ENCODE data around the gene PCDHGA5. TPM values are rescaled to one million over a fixed set of nuclear protein-coding genes. Genes with fewer than 3 reads are reported as not detected.
"Not testable (repeated sequence)": the region's sequence is repeated elsewhere in the genome, so short reads cannot be mapped to it uniquely, and the experiment has no call there.

Gene PCDHGA5
- total RNA-seq, 2 experiments from 2014 or later: 0.08 TPM; not detected in 1

- intact Hi-C loops (cut with DNase I, micrococcal nuclease): loop anchor here (2.0 to 10.0 kb wide), 4 partner anchors 47 to 151 kb away; partner anchors contain the start of genes PCDHGA5 (in 1 of the 2) and TAF7 (in 1 of the 2)
- Histone ChIP-seq H3K27me3 (ENCODE audit: control insufficient read depth in 1 of 2, insufficient read depth in 2 of 2, low read length in 2 of 2) (peaks cover 61 to 84% of the 10 kb centered on the region in 2 experiments), H3K4me3 (ENCODE audit: low read length) (no peak overlapping the region), H3K4me1 (ENCODE audit: insufficient read depth, low read length) (peaks cover 12% of the 10 kb centered on the region), H3K9me3 (ENCODE audit: control insufficient read depth in 1 of 2, insufficient read depth in 1 of 2, low read length in 2 of 2) (peaks cover 33 to 48% of the 10 kb centered on the region in 2 experiments), H3K27ac (ENCODE audit: low read depth in 1 of 2, low read length in 2 of 2) (no peak overlapping the region), H3K36me3 (ENCODE audit: insufficient read depth, low read length) (no peaks in the 10 kb centered on the region)
- H3K36me3 Mint-ChIP-seq (ENCODE audit: low read depth): peaks cover 38% of the 10 kb centered on the region
- ChIA-PET CTCF (interaction anchor here (1.6 to 2.8 kb wide), 3 partner anchors 9 to 152 kb away, joined by 3 to 19 read pairs (median 9); partner anchors contain the start of genes PCDHGA11 and PCDHGA6), POLR2A (no interaction called here)
- no peak for ATAC-seq (ENCODE audit: poor library complexity)
- DNase-seq: peak in 1 of 14 experiments; percentile 22
- TF ChIP-seq CTCF (IDR thresholded peaks at IDR 0.05): no peak
- H3K4me3 Mint-ChIP-seq: peak overlapping the region; percentile 51
- H3K9me3 Mint-ChIP-seq: peaks cover 19% of the 10 kb centered on the region
- H3K27ac Mint-ChIP-seq: no peak overlapping the region
- H3K4me1 Mint-ChIP-seq (ENCODE audit: low read depth): peaks cover 24% of the 10 kb centered on the region
- H3K27me3 Mint-ChIP-seq: peaks cover 78% of the 10 kb centered on the region
Observed at GRCh38 chr5:141411575-141411974, 47.6 kb downstream of the PCDHGA5 start.

GRCh38 chr5:141412854-141413539 lies 49.0 kb downstream of the PCDHGA5 start, which contains the start of gene PCDHGA10:
Gene PCDHGA10, plus strand, starts transcription at chr5:141412987. Its CDS starts 189 bp downstream, at chr5:141413176.
- H3K4me1 ChIP-seq (ENCODE audit: insufficient read depth, low read length): peaks cover 15% of the 10 kb centered on the region
- intact Hi-C loops (cut with DNase I, micrococcal nuclease): loop anchor here (2.0 to 10.0 kb wide), 5 partner anchors 48 to 149 kb away; partner anchors contain the start of genes PCDHGA5 (in 1 of the 2) and TAF7 (in 1 of the 2)
- H3K9me3 ChIP-seq (ENCODE audit: control insufficient read depth in 1 of 2, insufficient read depth in 1 of 2, low read length in 2 of 2): peaks cover 21 to 51% of the 10 kb centered on the region in 2 experiments
- Mint-ChIP-seq H3K4me1 (ENCODE audit: low read depth) (peaks cover 24% of the 10 kb centered on the region), H3K9me3 (peaks cover 20% of the 10 kb centered on the region), H3K36me3 (ENCODE audit: low read depth) (peaks cover 46% of the 10 kb centered on the region), H3K27me3 (peaks cover 82% of the 10 kb centered on the region), H3K4me3 (peak within 1 kb of the TSS; percentile 92), H3K27ac (no peak within 1 kb of the TSS)
- no peaks in the 10 kb centered on the region for H3K36me3 ChIP-seq (ENCODE audit: insufficient read depth, low read length)
- POLR2A ChIA-PET: interaction anchor here (0.9 to 1.3 kb wide), 3 partner anchors 48 to 151 kb away, joined by 3 to 4 read pairs (median 3); partner anchors contain the start of gene TAF7
- peak within 1 kb of the TSS; percentile 53 for H3K4me3 ChIP-seq (ENCODE audit: low read length)
- ATAC-seq (ENCODE audit: poor library complexity) (peak; percentile 88), DNase-seq (peak in 13 of 14 experiments; percentile 26 to 72 (median 39))
- TF ChIP-seq CTCF (IDR thresholded peaks at IDR 0.05): peak; percentile 71
- H3K27ac ChIP-seq (ENCODE audit: low read depth in 1 of 2, low read length in 2 of 2): no peak within 1 kb of the TSS
- peaks cover 63 to 84% of the 10 kb centered on the region in 2 experiments for H3K27me3 ChIP-seq (ENCODE audit: control insufficient read depth in 1 of 2, insufficient read depth in 2 of 2, low read length in 2 of 2)
- CTCF ChIA-PET: interaction anchor here (0.6 to 3.0 kb wide), 14 partner anchors 8 to 225 kb away, joined by 3 to 19 read pairs (median 4); partner anchors contain the start of genes PCDHGA11, PCDHGA6, PCDHGB5 and TAF7

- H3K27me3 Mint-ChIP-seq: peaks cover 82% of the 10 kb centered on the region
- peaks cover 15% of the 10 kb centered on the region for H3K4me1 ChIP-seq (ENCODE audit: insufficient read depth, low read length)
- POLR2A ChIA-PET: interaction anchor here (0.9 to 1.3 kb wide), 2 partner anchors 93 to 150 kb away, joined by 3 to 4 read pairs; partner anchors contain the start of gene TAF7
- H3K27ac Mint-ChIP-seq: no peak overlapping the region
- no peak for DNase-seq
- no peak overlapping the region for H3K27ac ChIP-seq (ENCODE audit: low read depth in 1 of 2, low read length in 2 of 2)
- intact Hi-C loops (cut with DNase I, micrococcal nuclease): loop anchor here (2.0 to 10.0 kb wide), 5 partner anchors 49 to 149 kb away; partner anchors contain the start of genes PCDHGA5 (in 1 of the 2) and TAF7 (in 1 of the 2)
- peak overlapping the region; percentile 92 for H3K4me3 Mint-ChIP-seq
- peaks cover 63 to 84% of the 10 kb centered on the region in 2 experiments for H3K27me3 ChIP-seq (ENCODE audit: control insufficient read depth in 1 of 2, insufficient read depth in 2 of 2, low read length in 2 of 2)
- peak overlapping the region; percentile 53 for H3K4me3 ChIP-seq (ENCODE audit: low read length)
- TF ChIP-seq CTCF (IDR thresholded peaks at IDR 0.05): no peak
- peaks cover 51% of the 10 kb centered on the region for H3K36me3 Mint-ChIP-seq (ENCODE audit: low read depth)
- H3K4me1 Mint-ChIP-seq (ENCODE audit: low read depth): peaks cover 23% of the 10 kb centered on the region
- peaks cover 21 to 52% of the 10 kb centered on the region in 2 experiments for H3K9me3 ChIP-seq (ENCODE audit: control insufficient read depth in 1 of 2, insufficient read depth in 1 of 2, low read length in 2 of 2)
- CTCF ChIA-PET: interaction anchor here (0.6 to 3.0 kb wide), 10 partner anchors 23 to 224 kb away, joined by 3 to 19 read pairs (median 4); partner anchors contain the start of gene TAF7
- H3K9me3 Mint-ChIP-seq: peaks cover 22% of the 10 kb centered on the region
- no peak for ATAC-seq (ENCODE audit: poor library complexity)
- H3K36me3 ChIP-seq (ENCODE audit: insufficient read depth, low read length): no peaks in the 10 kb centered on the region
Observed at GRCh38 chr5:141413540-141414069, 49.6 kb downstream of the PCDHGA5 start.

GRCh38 chr5:141414548-141415274 lies 50.7 kb downstream of the PCDHGA5 start:
- Mint-ChIP-seq H3K36me3 (ENCODE audit: low read depth) (peaks cover 50% of the 10 kb centered on the region), H3K4me3 (peak overlapping the region; percentile 59), H3K27me3 (peaks cover 80% of the 10 kb centered on the region), H3K4me1 (ENCODE audit: low read depth) (peaks cover 27% of the 10 kb centered on the region), H3K9me3 (peaks cover 20% of the 10 kb centered on the region)
- CTCF ChIA-PET: interaction anchor here (1.1 to 3.0 kb wide), 2 partner anchors 94 to 110 kb away, joined by 3 to 15 read pairs; partner anchors contain the start of gene TAF7
- H3K27ac ChIP-seq (ENCODE audit: low read depth in 1 of 2, low read length in 2 of 2); H3K4me3 ChIP-seq (ENCODE audit: low read length); ATAC-seq (ENCODE audit: poor library complexity); POLR2A ChIA-PET; H3K27ac Mint-ChIP-seq; DNase-seq; H3K36me3 ChIP-seq (ENCODE audit: insufficient read depth, low read length): not testable (repeated sequence)
- H3K9me3 ChIP-seq (ENCODE audit: control insufficient read depth in 1 of 2, insufficient read depth in 1 of 2, low read length in 2 of 2): peaks cover 23 to 57% of the 10 kb centered on the region in 2 experiments
- peaks cover 15% of the 10 kb centered on the region for H3K4me1 ChIP-seq (ENCODE audit: insufficient read depth, low read length)
- H3K27me3 ChIP-seq (ENCODE audit: control insufficient read depth in 1 of 2, insufficient read depth in 2 of 2, low read length in 2 of 2): peaks cover 62 to 84% of the 10 kb centered on the region in 2 experiments
- intact Hi-C loops (cut with DNase I, micrococcal nuclease): loop anchor here (5.0 to 10.0 kb wide), 4 partner anchors 32 to 148 kb away; partner anchors contain the start of genes PCDHGA5 (in 1 of the 2), PCDHGA7 (in 1 of the 2) and TAF7 (in 1 of the 2)

Measured in CD4-positive, alpha-beta T cell (primary cell).